Fibroblast of mammary gland (primary cell): ENCODE data around the gene RAD1.
A peak's percentile ranks its signal among the peaks of the same experiment; 100 is the strongest.

Experiments used
- DNase-seq: peaks from one replicate; pipeline ENCODE4 v3.0.0-alpha.2; 2010; ENCODE audit warnings: low read depth
- H3K4me3 ChIP-seq: 2 replicates; pipeline ENCODE4 v1.5.1; 2011; ENCODE audit warnings: low read depth, mild to moderate bottlenecking, low read length, moderate library complexity; ENCODE audit not compliant: control insufficient read depth
- TF ChIP-seq, protein P1 (sequence below): conservative IDR thresholded peaks from 2 replicates; pipeline ENCODE4 v1.5.1; 2011; ENCODE audit warnings: low read depth, low read length, inconsistent platforms; ENCODE audit not compliant: control insufficient read depth, insufficient read depth

The RAD1 gene

DNA sequence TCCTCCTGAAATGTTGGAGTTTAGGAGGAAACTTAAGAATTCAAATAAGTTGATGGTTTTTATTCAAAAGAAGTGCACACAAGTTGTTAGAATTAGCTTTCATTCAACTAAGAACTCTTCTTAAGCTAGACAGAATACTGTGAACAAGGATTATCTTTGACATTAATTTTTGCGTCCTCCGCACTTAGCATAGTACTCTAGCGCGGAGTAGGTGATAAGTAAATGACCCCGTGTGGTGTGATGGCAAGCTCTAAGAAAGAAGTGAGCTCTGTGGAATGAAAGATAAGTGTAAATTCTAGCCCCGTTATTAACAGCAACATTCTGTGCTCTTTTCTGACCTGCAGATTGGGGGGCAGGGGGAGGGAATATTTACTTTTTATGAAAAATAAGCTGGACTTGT lies 1.2 kb upstream of the RAD1 start:
- DNase-seq, result no peak
- TF ChIP-seq, protein P1, sequence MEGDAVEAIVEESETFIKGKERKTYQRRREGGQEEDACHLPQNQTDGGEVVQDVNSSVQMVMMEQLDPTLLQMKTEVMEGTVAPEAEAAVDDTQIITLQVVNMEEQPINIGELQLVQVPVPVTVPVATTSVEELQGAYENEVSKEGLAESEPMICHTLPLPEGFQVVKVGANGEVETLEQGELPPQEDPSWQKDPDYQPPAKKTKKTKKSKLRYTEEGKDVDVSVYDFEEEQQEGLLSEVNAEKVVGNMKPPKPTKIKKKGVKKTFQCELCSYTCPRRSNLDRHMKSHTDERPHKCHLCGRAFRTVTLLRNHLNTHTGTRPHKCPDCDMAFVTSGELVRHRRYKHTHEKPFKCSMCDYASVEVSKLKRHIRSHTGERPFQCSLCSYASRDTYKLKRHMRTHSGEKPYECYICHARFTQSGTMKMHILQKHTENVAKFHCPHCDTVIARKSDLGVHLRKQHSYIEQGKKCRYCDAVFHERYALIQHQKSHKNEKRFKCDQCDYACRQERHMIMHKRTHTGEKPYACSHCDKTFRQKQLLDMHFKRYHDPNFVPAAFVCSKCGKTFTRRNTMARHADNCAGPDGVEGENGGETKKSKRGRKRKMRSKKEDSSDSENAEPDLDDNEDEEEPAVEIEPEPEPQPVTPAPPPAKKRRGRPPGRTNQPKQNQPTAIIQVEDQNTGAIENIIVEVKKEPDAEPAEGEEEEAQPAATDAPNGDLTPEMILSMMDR, result no peak

DNA sequence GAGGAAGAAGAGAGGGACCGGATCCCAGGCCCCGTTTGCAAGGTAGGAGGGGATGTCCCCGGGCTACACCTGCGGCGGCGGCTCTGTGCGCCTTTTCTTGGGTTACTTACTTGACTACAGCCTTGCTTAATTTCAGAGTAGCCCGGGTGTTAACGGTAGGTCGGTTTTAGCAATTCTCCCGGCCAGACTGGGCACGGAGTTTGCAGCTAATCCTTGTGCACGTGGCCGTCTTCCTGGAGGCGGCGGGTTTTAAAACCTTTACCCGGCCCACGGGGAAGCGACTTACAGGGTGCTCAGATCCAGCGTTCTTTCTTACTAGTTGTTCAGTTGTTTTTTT lies 520 bp upstream of the RAD1 start:
- TF ChIP-seq, protein P1, result no peak
- DNase-seq, result no peak

More for the DNA sequence above, 1.2 kb upstream of the RAD1 start:
- peak overlapping the region; percentile 86 for H3K4me3 ChIP-seq

DNA sequence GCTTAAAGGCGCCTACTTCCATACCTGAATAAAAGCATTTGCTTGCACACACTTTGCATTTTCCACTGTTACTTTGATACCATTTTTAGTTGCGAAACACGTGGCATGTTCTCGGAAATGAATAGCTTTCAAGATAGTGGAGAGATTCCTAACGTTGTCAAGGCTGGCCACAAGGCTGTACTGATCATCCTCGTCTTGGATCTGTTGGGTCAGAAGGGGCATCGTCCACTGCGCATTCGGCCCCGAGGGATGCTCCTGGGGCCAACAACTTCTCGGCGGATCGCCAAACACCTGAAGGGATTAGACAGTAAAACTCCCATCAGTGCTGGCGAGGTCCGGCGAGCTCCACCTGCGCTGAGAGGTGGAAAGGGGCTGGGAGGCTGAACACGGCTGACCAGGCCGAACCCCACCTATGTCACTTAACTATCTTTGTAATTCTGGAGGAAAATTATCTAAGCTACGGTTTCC lies 599 bp downstream of the RAD1 start:
- peak overlapping the region; percentile 86 for H3K4me3 ChIP-seq
- DNase-seq, result peak; percentile 25
- TF ChIP-seq, protein P1, result no peak

More for the DNA sequence above, 520 bp upstream of the RAD1 start:
- H3K4me3 ChIP-seq, result peak overlapping the region; percentile 86

DNA sequence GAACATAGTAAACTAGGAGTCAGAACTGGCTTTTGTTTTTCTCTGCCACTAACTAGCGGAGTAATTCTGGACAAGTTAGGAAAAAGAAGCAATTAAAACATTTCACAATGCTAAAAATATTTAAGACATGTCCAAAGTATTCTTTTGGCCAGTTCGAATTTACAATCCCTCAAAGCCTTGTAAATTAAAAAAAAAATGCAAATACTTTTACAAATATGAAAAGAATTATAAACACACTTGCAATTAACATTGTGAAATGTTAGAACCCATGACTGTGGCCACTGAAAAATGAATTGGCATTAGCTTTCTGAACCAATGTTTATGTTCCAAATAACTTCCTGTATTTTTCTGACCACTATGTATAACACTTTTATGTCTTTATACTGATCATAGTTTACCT lies 2.2 kb downstream of the RAD1 start:
- peak; percentile 28 for DNase-seq
- TF ChIP-seq, protein P1, result no peak
- H3K4me3 ChIP-seq, result no peak overlapping the region

DNA sequence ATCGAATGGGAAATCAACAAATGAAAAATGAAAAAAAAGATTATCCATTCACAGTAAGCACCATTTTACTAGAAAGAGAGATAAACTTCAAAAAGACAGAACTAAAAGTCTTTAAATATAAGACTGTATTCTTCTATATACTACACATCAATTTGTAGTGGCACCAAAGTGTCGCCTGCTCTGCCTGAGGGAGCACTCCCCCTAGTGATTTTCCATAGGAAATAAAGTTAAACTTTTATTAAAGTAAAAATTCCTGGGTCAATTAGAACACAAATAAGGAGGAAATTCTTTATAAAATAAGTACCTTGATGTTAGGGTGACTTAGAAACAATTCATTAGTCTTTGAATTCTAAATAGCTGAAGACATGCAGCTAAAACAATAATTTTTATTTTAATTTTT lies 9.7 kb downstream of the RAD1 start:
- H3K4me3 ChIP-seq, result no peak overlapping the region
- TF ChIP-seq, protein P1, result peak; percentile 53
- peak; percentile 24 for DNase-seq

DNA sequence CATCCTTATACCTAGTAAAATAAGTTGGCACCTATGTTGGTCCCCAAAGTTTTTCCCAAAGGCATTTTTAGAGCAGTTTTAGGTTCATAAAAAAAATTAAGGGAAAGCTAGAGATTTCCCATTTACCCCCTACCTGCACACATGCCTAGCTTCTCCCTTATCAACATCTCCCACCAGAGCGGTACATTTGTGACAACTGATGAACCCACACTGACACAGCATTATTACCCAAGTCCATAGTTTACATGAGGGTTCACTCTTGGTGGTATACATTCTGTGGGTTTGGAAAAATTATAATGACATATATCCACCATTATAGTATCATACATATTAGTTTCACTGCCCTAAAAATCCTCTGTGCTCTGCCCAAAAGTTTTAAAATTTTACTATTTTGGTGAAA lies 12.0 kb downstream of the RAD1 start:
- TF ChIP-seq, protein P1, result no peak
- DNase-seq, result no peak
- H3K4me3 ChIP-seq, result no peak overlapping the region

DNA sequence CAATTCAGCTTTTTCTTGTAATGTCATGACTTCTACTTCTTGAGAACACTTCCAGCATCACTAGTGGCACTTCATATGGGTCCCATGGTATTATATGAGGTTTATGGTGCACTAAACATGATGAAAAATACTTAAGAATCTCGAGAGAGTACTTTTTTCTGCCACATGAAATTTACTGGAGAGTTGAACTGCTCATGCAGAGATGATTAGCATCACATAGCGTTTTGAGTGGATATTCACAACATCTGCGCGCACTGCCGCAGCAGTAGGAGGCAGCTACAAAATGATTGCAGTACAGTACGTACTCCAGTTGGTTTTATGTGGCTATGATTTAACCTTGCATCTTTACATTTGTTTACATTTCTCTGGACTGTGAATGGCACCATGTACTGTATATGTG lies 14.7 kb downstream of the RAD1 start:
- TF ChIP-seq, protein P1, result no peak
- no peak overlapping the region for H3K4me3 ChIP-seq
- DNase-seq, result no peak
